Mesodermal cell (in vitro differentiated cells): ENCODE measurements around the gene CNKSR2.

ENCODE experiments used
- H3K27ac ChIP-seq: 2 replicates; pipeline ENCODE4 v1.7.0; 2013; ENCODE audit warnings: mild to moderate bottlenecking, low read depth, low read length, moderate library complexity; ENCODE audit not compliant: severe bottlenecking
- H3K36me3 ChIP-seq: 2 replicates; pipeline ENCODE4 v1.7.1; 2013; ENCODE audit warnings: mild to moderate bottlenecking, low read length, moderate library complexity; ENCODE audit not compliant: control insufficient read depth, insufficient read depth
- H3K4me1 ChIP-seq: one replicate; pipeline ENCODE4 v1.7.1; 2013; ENCODE audit warnings: mild to moderate bottlenecking, low read length; ENCODE audit not compliant: insufficient read depth, control insufficient read depth, poor library complexity, severe bottlenecking
- H3K4me3 ChIP-seq: 2 replicates; pipeline ENCODE4 v1.7.0; 2013; ENCODE audit warnings: low read length, control low read depth, mild to moderate bottlenecking; ENCODE audit not compliant: insufficient read depth, poor library complexity, severe bottlenecking; ENCODE audit errors: extremely low read depth
- H3K9me3 ChIP-seq: 2 replicates; pipeline ENCODE4 v1.7.1; 2013; ENCODE audit warnings: mild to moderate bottlenecking, low read length, moderate library complexity; ENCODE audit not compliant: control insufficient read depth
- WGBS, 2 experiments: methylation state at CpG; one replicate each; pipeline ENCODE4 v1.1.5; 2013; ENCODE audit warnings: missing lambda C conversion rate in 2 of 2; ENCODE audit not compliant: insufficient coverage in 2 of 2; 5-methylcytosine and 5-hydroxymethylcytosine counted together

CNKSR2 gene

DNA sequence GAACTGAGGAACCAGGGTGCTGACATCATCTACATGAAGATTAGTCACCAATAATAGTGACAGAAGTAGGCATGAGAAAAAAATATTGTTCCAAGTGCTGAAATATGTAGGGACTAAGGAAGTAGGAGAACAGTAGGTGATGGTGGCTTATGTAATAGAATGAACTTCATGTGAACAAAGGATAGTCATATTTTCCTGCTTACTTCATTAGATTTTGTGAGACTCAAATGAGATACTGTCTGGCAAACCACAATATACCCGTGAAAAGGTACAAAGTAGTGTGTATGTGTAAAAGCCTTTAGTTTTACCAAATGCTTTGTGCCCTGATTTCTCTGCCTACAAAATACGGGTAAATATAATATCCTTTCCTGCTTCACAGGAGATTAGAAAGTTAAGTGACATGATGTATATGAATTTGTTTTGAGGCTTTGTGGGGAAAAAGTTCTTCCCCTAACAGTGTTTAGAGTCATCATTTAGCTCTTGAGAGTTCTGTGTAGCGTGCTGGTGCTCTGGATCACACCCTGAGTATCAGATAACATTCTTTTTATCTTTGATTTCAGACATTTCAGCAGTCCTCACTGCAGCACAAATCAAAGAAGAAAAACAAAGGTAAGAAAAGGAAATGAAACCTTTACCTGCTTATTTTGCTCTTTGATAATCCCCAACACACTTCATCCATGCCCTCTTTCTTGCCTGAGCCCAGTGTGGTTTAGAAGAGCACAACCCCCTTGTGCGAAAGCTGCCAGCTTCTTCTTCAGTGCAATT lies 216.0 kb downstream of the CNKSR2 start:
- no peak overlapping the region for H3K4me3 ChIP-seq
- no peaks in the 10 kb centered on the region for H3K36me3 ChIP-seq
- no CpG with 5 or more reads among the region's 4 CpGs for whole genome bisulfite sequencing, 2 experiments
- H3K9me3 ChIP-seq, result no peaks in the 10 kb centered on the region
- H3K27ac ChIP-seq, result no peak overlapping the region
- no peaks in the 10 kb centered on the region for H3K4me1 ChIP-seq

DNA sequence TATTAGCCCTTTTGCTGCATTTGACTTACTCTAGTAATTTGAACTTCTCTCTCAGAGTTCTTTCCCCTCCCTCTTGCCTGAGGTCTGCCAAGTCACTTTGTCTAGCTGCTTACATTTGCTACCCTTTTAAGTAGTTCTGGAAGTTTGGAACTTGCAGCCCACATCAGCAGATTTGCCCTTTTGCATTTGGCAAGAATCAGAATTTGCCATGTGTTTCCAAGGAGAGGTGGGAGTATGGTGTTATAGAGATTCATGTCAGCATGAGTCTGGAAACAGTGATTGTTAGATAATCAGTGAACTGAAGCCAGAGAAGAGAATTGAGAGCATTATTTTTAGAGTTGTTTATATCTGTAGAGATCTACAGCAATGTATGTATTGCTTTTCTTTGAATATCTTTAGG lies 231.8 kb downstream of the CNKSR2 start:
- Histone ChIP-seq H3K4me3 (no peak overlapping the region), H3K4me1 (no peaks in the 10 kb centered on the region), H3K27ac (no peak overlapping the region), H3K36me3 (no peaks in the 10 kb centered on the region), H3K9me3 (no peaks in the 10 kb centered on the region)

DNA sequence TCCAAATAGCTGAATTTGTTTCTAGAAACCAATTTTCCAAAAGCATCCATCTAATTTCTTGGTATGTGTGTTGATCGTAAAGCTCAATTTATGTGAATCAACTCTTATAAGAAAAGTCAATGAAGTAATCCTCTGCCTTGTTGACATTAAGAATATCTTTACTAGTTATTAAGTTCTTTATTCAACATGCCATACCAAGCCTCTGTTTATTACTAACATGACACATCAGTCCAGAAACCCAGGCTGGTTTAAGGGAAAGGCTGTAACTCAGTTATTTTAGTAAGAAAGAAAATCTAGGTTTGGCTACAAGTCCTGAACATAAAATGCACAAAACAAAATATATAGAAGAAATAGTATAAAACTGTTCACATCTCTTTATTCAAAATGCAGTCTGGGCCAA lies 235.9 kb downstream of the CNKSR2 start:
- no peak overlapping the region for H3K27ac ChIP-seq
- H3K36me3 ChIP-seq, result no peaks in the 10 kb centered on the region
- H3K4me1 ChIP-seq, result no peaks in the 10 kb centered on the region
- no peak overlapping the region for H3K4me3 ChIP-seq
- no peaks in the 10 kb centered on the region for H3K9me3 ChIP-seq
- no CpG with 5 or more reads among the region's 1 CpG for WGBS, 2 experiments

DNA sequence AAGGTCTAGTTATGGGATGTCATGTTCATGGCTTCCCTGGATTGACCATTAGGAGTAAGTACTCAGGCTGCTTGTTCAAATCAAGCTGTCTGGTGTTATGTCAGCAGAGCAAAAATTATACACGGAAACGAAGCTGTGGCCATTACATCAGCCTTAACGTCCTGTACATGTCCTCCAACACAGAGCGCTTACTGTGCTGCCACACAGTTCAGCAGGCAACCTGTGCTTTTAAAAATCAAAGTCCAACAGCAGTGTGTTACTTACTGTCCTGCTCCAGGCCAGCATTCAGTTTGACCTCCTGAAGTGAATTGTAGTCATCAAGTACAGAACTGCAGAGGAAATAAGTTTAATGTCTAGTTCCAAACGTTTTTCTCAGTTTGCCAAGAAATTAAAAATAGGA lies 237.9 kb downstream of the CNKSR2 start:
- Histone ChIP-seq H3K27ac (no peak overlapping the region), H3K36me3 (no peaks in the 10 kb centered on the region), H3K9me3 (no peaks in the 10 kb centered on the region), H3K4me3 (no peak overlapping the region), H3K4me1 (no peaks in the 10 kb centered on the region)
- WGBS, 2 experiments, result 79 to 90% methylated on average over 2 to 4 of the region's 5 CpGs

DNA sequence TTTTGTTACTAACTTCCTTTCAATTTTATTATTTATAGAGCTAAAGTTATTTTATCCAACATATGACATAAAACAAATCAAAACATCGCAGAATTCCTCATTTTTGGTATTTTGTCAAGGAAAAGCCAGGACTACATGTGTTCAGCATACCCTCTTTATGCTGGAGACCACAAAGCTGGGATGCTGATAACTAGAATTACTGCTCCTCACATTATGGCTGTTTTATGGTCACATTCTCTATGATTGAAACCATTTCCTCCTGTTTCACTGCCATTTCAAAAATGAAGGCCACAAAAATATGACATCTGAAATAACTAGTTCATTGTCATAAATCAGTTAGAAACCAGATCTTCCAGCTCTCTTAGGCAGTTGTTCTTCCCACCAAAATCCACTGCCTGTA lies 242.2 kb downstream of the CNKSR2 start:
- no CpG with 5 or more reads among the region's 1 CpG for WGBS, 2 experiments
- no peak overlapping the region for H3K4me3 ChIP-seq
- H3K9me3 ChIP-seq, result no peaks in the 10 kb centered on the region
- H3K4me1 ChIP-seq, result no peaks in the 10 kb centered on the region
- no peak overlapping the region for H3K27ac ChIP-seq
- H3K36me3 ChIP-seq, result no peaks in the 10 kb centered on the region

DNA sequence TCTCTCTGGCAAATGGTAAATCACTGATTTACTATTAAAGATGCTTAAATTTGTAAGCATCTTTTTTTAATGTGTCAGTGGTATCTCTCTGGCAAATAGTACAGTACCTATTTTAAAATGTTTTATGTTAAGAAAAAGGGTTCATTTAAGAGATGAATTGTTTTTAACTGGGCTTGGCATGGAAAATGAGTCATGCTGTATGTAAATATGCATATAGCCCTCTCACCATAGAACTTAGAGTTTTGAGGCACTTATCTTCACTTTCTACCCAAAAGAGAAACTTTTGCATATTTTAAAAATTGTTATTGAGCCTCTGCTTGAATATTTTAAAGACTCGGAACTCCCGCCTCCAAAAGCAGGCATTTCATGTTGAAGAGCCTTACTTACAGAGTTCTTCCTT lies 246.0 kb downstream of the CNKSR2 start:
- no CpG with 5 or more reads among the region's 2 CpGs for WGBS, 2 experiments
- no peak overlapping the region for H3K4me3 ChIP-seq
- H3K36me3 ChIP-seq, result no peaks in the 10 kb centered on the region
- H3K27ac ChIP-seq, result no peak overlapping the region
- H3K9me3 ChIP-seq, result no peaks in the 10 kb centered on the region
- no peaks in the 10 kb centered on the region for H3K4me1 ChIP-seq

DNA sequence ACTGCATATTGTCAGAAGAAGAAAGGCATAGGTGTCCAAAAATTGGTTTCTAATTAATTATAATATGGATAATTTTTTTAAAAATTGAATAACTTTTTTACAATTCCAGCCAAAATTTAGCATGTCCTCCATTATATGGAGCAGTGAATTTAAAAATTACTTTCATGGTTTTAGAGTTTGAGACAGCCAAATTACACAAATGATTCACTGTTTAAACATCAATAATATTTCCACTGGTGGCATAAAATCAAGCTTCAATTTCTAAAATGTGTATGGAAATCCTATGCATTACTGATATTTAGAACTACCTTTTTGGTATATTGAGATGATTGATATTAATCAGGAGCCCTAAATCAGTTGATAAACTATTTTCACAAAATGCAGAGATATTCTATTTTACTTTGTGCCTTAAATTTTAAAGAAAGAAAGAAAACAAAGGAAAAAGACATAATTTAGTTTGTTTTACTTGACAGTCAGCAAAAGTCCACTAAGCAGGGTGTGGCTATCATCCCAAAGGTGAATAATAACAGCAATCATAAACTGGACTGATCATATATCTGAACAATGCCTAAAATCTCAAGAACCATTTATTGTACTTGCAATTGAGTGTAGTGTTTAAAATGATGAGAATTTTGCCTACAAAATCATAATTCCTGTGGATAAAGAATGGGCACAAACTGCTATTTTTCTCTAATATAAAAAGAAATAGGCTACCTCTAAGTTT lies 249.7 kb downstream of the CNKSR2 start:
- no peaks in the 10 kb centered on the region for H3K9me3 ChIP-seq
- no peaks in the 10 kb centered on the region for H3K4me1 ChIP-seq
- no peak overlapping the region for H3K4me3 ChIP-seq
- H3K27ac ChIP-seq, result no peak overlapping the region
- H3K36me3 ChIP-seq, result no peaks in the 10 kb centered on the region

DNA sequence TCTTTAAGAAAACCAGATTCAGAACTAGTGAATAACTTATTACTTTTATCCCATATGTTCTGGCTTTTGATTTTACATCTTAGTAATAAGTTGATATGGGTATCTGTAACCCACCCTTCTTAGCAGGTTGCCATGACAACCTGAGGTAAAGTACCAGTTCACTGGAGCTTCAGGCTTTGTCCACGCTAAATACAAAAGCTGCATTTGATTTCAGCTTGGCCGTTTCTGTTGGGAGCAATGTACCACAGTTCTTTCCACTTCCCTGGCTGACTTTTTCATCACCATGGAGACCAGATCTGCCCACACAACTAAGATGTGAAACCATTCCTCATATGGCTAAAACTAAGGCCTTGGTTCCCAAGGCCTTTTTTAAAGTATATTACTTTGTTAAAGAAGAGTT lies 257.8 kb downstream of the CNKSR2 start:
- H3K4me1 ChIP-seq, result no peaks in the 10 kb centered on the region
- H3K4me3 ChIP-seq, result no peak overlapping the region
- no peaks in the 10 kb centered on the region for H3K9me3 ChIP-seq
- no peak overlapping the region for H3K27ac ChIP-seq
- no peaks in the 10 kb centered on the region for H3K36me3 ChIP-seq
- 80% methylated on average over 1 of the region's 2 CpGs; no CpG with 5 or more reads in 1 of the 2 experiments for WGBS, 2 experiments

DNA sequence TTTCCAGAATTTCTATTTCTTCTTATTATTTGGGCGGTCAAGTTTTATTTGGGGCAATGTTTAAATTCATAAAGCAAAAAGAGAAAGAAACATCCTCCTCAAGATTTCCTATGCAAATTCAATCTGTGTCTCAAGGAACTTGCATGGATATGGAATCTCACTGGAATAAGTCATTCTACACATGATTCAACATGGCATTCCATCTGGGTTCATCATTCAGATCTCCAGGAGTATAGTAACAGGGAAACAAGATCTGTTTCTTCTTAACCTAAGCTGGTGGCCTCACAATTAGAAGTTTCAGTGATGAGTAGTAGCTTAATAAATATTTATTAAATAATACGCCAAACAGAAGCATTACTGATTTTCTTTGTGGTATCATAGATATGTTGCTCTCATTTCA lies 264.1 kb downstream of the CNKSR2 start:
- Histone ChIP-seq H3K36me3 (no peaks in the 10 kb centered on the region), H3K4me3 (no peak overlapping the region), H3K9me3 (no peaks in the 10 kb centered on the region), H3K4me1 (no peaks in the 10 kb centered on the region), H3K27ac (no peak overlapping the region)
- WGBS, 2 experiments, result no CpG with 5 or more reads among the region's 2 CpGs

DNA sequence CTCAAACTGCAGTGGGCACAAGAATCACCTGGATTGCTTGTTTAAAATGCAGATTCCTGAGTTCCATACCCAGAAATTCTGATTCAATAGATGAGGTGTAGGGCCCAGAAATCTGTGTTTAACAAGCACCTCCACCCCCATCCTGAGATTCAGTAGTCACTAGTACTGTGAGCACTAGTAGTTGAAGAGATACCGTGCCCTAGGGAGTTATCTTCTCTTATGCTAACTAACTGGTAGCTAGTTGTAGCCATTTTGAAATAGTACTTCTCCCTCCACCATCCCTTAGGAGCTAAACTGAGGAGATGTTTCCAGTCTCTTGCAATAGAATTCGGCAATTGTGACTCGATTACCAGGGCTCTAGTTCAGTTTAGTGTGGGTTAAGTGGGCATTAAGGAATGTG lies 265.6 kb downstream of the CNKSR2 start:
- Histone ChIP-seq H3K27ac (no peak overlapping the region), H3K9me3 (no peaks in the 10 kb centered on the region), H3K4me3 (no peak overlapping the region), H3K4me1 (no peaks in the 10 kb centered on the region), H3K36me3 (no peaks in the 10 kb centered on the region)
- WGBS, 2 experiments, result 80% methylated on average over 1 of the region's 3 CpGs; no CpG with 5 or more reads in 1 of the 2 experiments

DNA sequence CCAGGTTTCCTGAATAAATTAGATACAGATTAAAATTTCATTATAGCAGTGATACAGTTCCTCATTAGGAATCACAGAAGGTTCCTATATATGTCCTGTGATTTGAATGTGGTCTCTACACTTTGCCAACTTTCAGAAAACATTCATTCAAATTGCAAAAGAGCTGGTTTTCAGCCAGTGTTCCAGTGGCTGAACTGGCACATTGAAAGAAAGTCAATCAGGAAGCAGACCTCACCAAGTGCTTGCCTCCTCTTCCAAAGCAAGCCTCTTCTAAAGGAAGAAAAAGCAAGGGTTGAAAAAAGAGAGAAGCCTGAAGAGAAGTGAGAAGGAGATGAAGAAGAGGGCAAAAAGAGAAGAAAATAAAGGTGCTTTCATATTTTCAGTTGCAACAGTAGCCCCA lies 271.2 kb downstream of the CNKSR2 start:
- no peak overlapping the region for H3K4me3 ChIP-seq
- no peaks in the 10 kb centered on the region for H3K9me3 ChIP-seq
- H3K27ac ChIP-seq, result no peak overlapping the region

More for the DNA sequence above, 271.2 kb downstream of the CNKSR2 start:
- no peaks in the 10 kb centered on the region for H3K4me1 ChIP-seq
- no peaks in the 10 kb centered on the region for H3K36me3 ChIP-seq
